ENCODE results near the gene TCTN3. TPM values are rescaled to one million over a fixed set of nuclear protein-coding genes. Genes with fewer than 3 reads are reported as not detected.
"Not testable (repeated sequence)": the region's sequence is repeated elsewhere in the genome, so short reads cannot be mapped to it uniquely, and the experiment has no call there.

TCTN3 gene
- total RNA-seq, 2 donors from 2014 or later: 53.5 to 57.7 TPM

GRCh38 chr10:95675403-95676116 lies 18.2 kb downstream of the TCTN3 start:
- Histone ChIP-seq H3K9me3 (ENCODE audit: control insufficient read depth, low read length) (no peaks in the 10 kb centered on the region), H3K9ac (ENCODE audit: extremely low read depth, low read length, poor library complexity, severe bottlenecking) (no peak overlapping the region), H3K27ac (ENCODE audit: low read depth, low read length) (no peak overlapping the region), H3K27me3 (ENCODE audit: control insufficient read depth, insufficient read depth, low read length, poor library complexity, severe bottlenecking) (no peaks in the 10 kb centered on the region), H3K4me1 (ENCODE audit: control insufficient read depth, insufficient read depth, low read length) (no peaks in the 10 kb centered on the region), H3K36me3 (ENCODE audit: control insufficient read depth, insufficient read depth, low read length) (peaks cover 81% of the 10 kb centered on the region), H3K4me3 (ENCODE audit: low read length) (no peak overlapping the region)
- Mint-ChIP-seq H3K4me3 (no peak overlapping the region), H3K27ac (peak overlapping the region; percentile 79), H3K4me1 (peaks cover 5% of the 10 kb centered on the region), H3K36me3 (ENCODE audit: low read depth) (peaks cover 49% of the 10 kb centered on the region), H3K9me3 (no peaks in the 10 kb centered on the region), H3K27me3 (ENCODE audit: insufficient read depth) (no peaks in the 10 kb centered on the region)
- no peak for DNase-seq
- WGBS, 2 experiments (ENCODE audit: insufficient coverage in 1 of 2, insufficient read length in 1 of 2): 70% methylated on average over 1 of the region's 1 CpG; no CpG with 5 or more reads in 1 of the 2 experiments
- no peak for TF ChIP-seq CTCF (conservative IDR thresholded peaks at IDR 0.05)

- Histone ChIP-seq H3K9ac (ENCODE audit: extremely low read depth, low read length, poor library complexity, severe bottlenecking) (no peak overlapping the region), H3K27me3 (ENCODE audit: control insufficient read depth, insufficient read depth, low read length, poor library complexity, severe bottlenecking) (no peaks in the 10 kb centered on the region), H3K4me3 (ENCODE audit: low read length) (no peak overlapping the region), H3K4me1 (ENCODE audit: control insufficient read depth, insufficient read depth, low read length) (no peaks in the 10 kb centered on the region), H3K36me3 (ENCODE audit: control insufficient read depth, insufficient read depth, low read length) (peaks cover 73% of the 10 kb centered on the region), H3K27ac (ENCODE audit: low read depth, low read length) (no peak overlapping the region), H3K9me3 (ENCODE audit: control insufficient read depth, low read length) (no peaks in the 10 kb centered on the region)
- peaks cover 5% of the 10 kb centered on the region for H3K4me1 Mint-ChIP-seq
- H3K9me3 Mint-ChIP-seq: no peaks in the 10 kb centered on the region
- no peak for TF ChIP-seq CTCF (conservative IDR thresholded peaks at IDR 0.05)
- H3K4me3 Mint-ChIP-seq: no peak overlapping the region
- no peaks in the 10 kb centered on the region for H3K27me3 Mint-ChIP-seq (ENCODE audit: insufficient read depth)
- H3K36me3 Mint-ChIP-seq (ENCODE audit: low read depth): peaks cover 41% of the 10 kb centered on the region
- WGBS, 2 experiments (ENCODE audit: insufficient coverage in 1 of 2, insufficient read length in 1 of 2): 100% methylated on average over 1 of the region's 1 CpG; no CpG with 5 or more reads in 1 of the 2 experiments
- DNase-seq: no peak
- H3K27ac Mint-ChIP-seq: no peak overlapping the region
These were observed 19.1 kb downstream of the TCTN3 start for GRCh38 chr10:95674643-95675042.

GRCh38 chr10:95672641-95673040 lies 21.1 kb downstream of the TCTN3 start:
- H3K4me3 Mint-ChIP-seq; H3K4me1 ChIP-seq (ENCODE audit: control insufficient read depth, insufficient read depth, low read length); H3K9me3 Mint-ChIP-seq; H3K9ac ChIP-seq (ENCODE audit: extremely low read depth, low read length, poor library complexity, severe bottlenecking); H3K4me1 Mint-ChIP-seq; H3K27ac Mint-ChIP-seq; H3K27me3 Mint-ChIP-seq (ENCODE audit: insufficient read depth); DNase-seq; H3K9me3 ChIP-seq (ENCODE audit: control insufficient read depth, low read length); H3K27ac ChIP-seq (ENCODE audit: low read depth, low read length); H3K27me3 ChIP-seq (ENCODE audit: control insufficient read depth, insufficient read depth, low read length, poor library complexity, severe bottlenecking); H3K4me3 ChIP-seq (ENCODE audit: low read length): not testable (repeated sequence)
- peaks cover 71% of the 10 kb centered on the region for H3K36me3 ChIP-seq (ENCODE audit: control insufficient read depth, insufficient read depth, low read length)
- H3K36me3 Mint-ChIP-seq (ENCODE audit: low read depth): peaks cover 50% of the 10 kb centered on the region
- 93 to 99% methylated on average over 4 to 7 of the region's 7 CpGs for WGBS, 2 experiments (ENCODE audit: insufficient coverage in 1 of 2, insufficient read length in 1 of 2)

GRCh38 chr10:95664543-95664942 lies 29.2 kb downstream of the TCTN3 start:
- Mint-ChIP-seq H3K4me1 (no peaks in the 10 kb centered on the region), H3K36me3 (ENCODE audit: low read depth) (peaks cover 37% of the 10 kb centered on the region), H3K27me3 (ENCODE audit: insufficient read depth) (no peaks in the 10 kb centered on the region), H3K4me3 (no peak overlapping the region), H3K27ac (no peak overlapping the region), H3K9me3 (no peaks in the 10 kb centered on the region)
- no peak overlapping the region for H3K27ac ChIP-seq (ENCODE audit: low read depth, low read length)
- H3K4me1 ChIP-seq (ENCODE audit: control insufficient read depth, insufficient read depth, low read length): no peaks in the 10 kb centered on the region
- DNase-seq: no peak
- no peak overlapping the region for H3K9ac ChIP-seq (ENCODE audit: extremely low read depth, low read length, poor library complexity, severe bottlenecking)
- H3K9me3 ChIP-seq (ENCODE audit: control insufficient read depth, low read length): no peaks in the 10 kb centered on the region
- H3K27me3 ChIP-seq (ENCODE audit: control insufficient read depth, insufficient read depth, low read length, poor library complexity, severe bottlenecking): no peaks in the 10 kb centered on the region
- H3K4me3 ChIP-seq (ENCODE audit: low read length): no peak overlapping the region
- H3K36me3 ChIP-seq (ENCODE audit: control insufficient read depth, insufficient read depth, low read length): peaks cover 51% of the 10 kb centered on the region
- no peak for TF ChIP-seq CTCF (conservative IDR thresholded peaks at IDR 0.05)

Measured in endodermal cell (in vitro differentiated cells).